Central memory CD8-positive, alpha-beta T cell (primary cell): Measurements from ENCODE around the gene MAGI1.

Source experiments
- ATAC-seq: fragments of 150-1000 bp; cut with Tn5 transposase; replicated peaks from 2 replicates; pipeline ENCODE4 v1.10.0; 2022; ENCODE audit warnings: mild to moderate bottlenecking, moderate FRiP score, moderate number of reproducible peaks; ENCODE audit not compliant: poor library complexity, severe bottlenecking; ENCODE audit errors: extremely low read depth
- DNase-seq, 2 donors: peaks; one replicate each; pipeline ENCODE4 v3.0.0; 2021; ENCODE audit warnings: low spot score in 2 of 2
- H3K27ac Mint-ChIP-seq: one replicate; pipeline ENCODE4 v1.8.0; 2022; ENCODE audit warnings: low read depth, mild to moderate bottlenecking, moderate library complexity, mixed read lengths
- H3K27me3 Mint-ChIP-seq: one replicate; pipeline ENCODE4 v1.8.0; 2022; ENCODE audit warnings: mixed read lengths
- H3K36me3 Mint-ChIP-seq: one replicate; pipeline ENCODE4 v1.8.0; 2022; ENCODE audit warnings: mild to moderate bottlenecking, moderate library complexity, mixed read lengths; ENCODE audit not compliant: insufficient read depth
- H3K4me1 Mint-ChIP-seq: one replicate; pipeline ENCODE4 v1.8.0; 2022; ENCODE audit warnings: mixed read lengths
- H3K4me3 Mint-ChIP-seq: one replicate; pipeline ENCODE4 v1.8.0; 2022; ENCODE audit warnings: mild to moderate bottlenecking, moderate library complexity, mixed read lengths
- H3K9me3 Mint-ChIP-seq: one replicate; pipeline ENCODE4 v1.8.0; 2022; ENCODE audit warnings: mixed read lengths

MAGI1 gene

DNA sequence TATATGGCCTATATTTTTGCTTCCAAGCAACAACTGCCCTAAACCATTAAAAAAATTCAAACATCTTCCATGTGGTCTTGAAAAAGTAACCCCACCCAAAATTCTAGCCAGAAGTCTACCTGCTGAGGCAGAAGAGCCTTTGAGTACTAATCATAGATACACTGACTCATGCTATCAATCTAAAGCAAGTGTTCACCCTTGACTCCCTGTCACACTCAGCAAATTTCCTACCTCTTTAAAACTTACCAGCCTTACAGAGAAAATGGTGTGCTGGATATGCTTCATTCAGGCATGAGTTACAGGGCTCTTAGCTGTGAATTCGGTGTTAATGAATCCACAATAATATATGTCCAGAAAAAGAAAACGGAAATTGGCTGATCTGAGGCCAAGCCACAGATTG is 373.8 kb downstream of the MAGI1 start:
- H3K27me3 Mint-ChIP-seq, result no peaks in the 10 kb centered on the region
- H3K9me3 Mint-ChIP-seq, result peaks cover 5% of the 10 kb centered on the region
- no peaks in the 10 kb centered on the region for H3K36me3 Mint-ChIP-seq
- no peak overlapping the region for H3K27ac Mint-ChIP-seq
- no peaks in the 10 kb centered on the region for H3K4me1 Mint-ChIP-seq
- DNase-seq (no peak), ATAC-seq (no peak)
- H3K4me3 Mint-ChIP-seq, result no peak overlapping the region

DNA sequence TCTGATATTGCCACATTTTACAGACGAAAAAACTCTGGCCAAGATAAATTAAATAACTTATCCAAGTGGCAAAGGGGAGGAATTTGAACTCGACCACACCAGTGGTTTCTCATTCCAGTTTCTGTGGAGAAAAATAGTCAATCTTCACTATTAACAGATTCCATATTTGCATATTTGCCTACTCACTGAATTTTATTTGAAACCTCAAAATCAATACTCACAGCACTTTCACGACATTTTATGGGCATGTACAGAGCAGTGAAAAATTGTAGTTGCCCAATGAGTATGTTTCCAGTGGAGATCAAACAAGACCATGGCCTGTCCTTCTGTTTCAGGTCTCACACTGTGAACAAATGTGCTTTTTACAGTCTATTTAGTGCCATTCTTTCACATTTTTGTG is 374.3 kb downstream of the MAGI1 start:
- peaks cover 5% of the 10 kb centered on the region for H3K9me3 Mint-ChIP-seq
- ATAC-seq (no peak), DNase-seq (no peak)
- H3K27ac Mint-ChIP-seq, result no peak overlapping the region
- H3K36me3 Mint-ChIP-seq, result no peaks in the 10 kb centered on the region
- no peaks in the 10 kb centered on the region for H3K27me3 Mint-ChIP-seq
- no peaks in the 10 kb centered on the region for H3K4me1 Mint-ChIP-seq
- H3K4me3 Mint-ChIP-seq, result no peak overlapping the region

DNA sequence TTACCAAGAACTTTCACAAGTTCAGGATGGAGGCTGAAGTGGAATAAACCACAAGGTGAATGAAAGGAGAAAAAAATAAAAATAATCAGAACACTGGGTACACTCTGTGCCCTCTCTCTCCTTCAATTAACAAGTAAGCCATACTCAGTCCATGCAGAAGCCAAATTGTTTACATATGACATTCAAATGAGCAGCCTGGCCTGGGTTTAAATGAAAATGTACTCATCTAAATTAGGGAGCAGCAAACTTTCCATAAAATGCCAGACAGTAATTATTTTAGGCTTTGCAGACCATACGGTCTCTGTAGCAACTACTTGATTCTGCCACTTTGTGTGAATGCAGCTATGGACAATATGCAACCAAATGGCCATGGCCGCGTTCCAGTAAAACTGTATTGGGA is 376.6 kb downstream of the MAGI1 start:
- H3K27ac Mint-ChIP-seq, result no peak overlapping the region
- H3K4me3 Mint-ChIP-seq, result no peak overlapping the region
- H3K36me3 Mint-ChIP-seq, result no peaks in the 10 kb centered on the region
- no peaks in the 10 kb centered on the region for H3K27me3 Mint-ChIP-seq
- ATAC-seq, result no peak
- peaks cover 5% of the 10 kb centered on the region for H3K9me3 Mint-ChIP-seq
- H3K4me1 Mint-ChIP-seq, result no peaks in the 10 kb centered on the region
- DNase-seq, result no peak

DNA sequence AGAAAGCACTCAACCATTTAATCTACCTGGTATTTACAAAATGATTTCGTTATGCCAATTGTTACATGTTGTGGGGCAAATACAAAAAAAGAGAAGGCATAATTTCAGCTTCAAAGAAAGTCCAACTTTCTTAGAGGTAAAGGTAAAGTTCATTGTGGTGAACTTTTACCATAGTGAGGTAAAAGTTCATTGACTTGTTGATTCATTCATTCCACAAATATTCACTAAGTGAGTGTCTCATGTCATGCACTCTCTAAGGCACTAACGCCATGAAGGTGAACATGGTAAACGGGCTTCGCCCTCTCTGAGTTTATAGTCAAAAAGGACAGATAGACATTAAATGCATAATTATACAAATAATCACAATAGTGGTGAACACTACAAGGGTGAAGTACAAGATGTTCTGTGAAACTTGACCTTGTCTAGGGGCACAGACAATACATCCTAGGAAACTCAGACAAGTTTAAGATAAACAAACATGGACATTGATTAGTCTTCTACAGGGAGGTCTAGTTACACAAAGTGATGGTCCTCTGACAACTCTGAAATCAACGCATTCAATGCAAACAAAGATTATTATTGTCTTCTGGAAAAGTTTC is 378.6 kb downstream of the MAGI1 start:
- Mint-ChIP-seq H3K27me3 (no peaks in the 10 kb centered on the region), H3K36me3 (no peaks in the 10 kb centered on the region), H3K27ac (no peak overlapping the region), H3K9me3 (no peaks in the 10 kb centered on the region), H3K4me1 (no peaks in the 10 kb centered on the region), H3K4me3 (no peak overlapping the region)
- no peak for DNase-seq
- no peak for ATAC-seq

DNA sequence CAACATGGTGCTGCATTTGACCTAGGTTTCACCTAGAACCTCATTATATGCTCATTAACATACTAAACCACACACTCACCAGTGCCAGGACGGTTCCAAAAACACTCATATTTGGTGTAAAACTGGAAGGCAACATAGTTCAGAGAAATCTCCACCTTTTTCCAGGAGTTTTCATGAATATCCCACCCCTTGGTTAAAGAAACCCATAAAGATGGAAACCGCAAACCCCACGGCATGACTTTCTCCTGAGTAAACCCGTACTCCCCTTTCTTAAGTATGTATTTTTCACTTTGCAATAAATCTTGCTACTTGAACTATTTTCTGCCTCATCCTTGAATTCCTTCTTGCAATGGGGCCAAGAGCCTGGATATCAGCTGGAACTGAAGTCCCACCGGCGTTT is 379.3 kb downstream of the MAGI1 start:
- ATAC-seq (no peak), DNase-seq (no peak)
- no peak overlapping the region for H3K27ac Mint-ChIP-seq
- H3K4me1 Mint-ChIP-seq, result no peaks in the 10 kb centered on the region
- H3K27me3 Mint-ChIP-seq, result no peaks in the 10 kb centered on the region
- no peaks in the 10 kb centered on the region for H3K9me3 Mint-ChIP-seq
- no peaks in the 10 kb centered on the region for H3K36me3 Mint-ChIP-seq
- H3K4me3 Mint-ChIP-seq, result no peak overlapping the region

DNA sequence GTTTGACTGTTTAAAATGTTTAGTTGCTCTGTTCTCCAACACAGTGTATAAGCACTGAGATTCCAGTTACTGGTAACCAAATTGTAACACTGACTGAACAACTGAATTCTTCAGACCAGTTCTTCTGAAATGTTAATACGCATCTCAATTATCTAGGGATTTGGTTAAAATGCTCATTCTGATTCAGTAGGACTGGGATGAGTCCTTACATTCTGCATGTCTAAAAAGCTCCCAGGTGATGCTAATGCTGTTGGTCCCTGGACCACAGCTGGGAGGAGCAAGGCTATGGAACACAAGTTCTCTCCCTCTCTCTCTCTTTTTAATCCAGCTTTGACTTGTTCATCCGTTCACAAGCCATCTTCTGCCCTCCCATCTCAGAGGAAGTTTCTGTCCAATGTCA is 380.3 kb downstream of the MAGI1 start:
- Mint-ChIP-seq H3K36me3 (no peaks in the 10 kb centered on the region), H3K4me1 (no peaks in the 10 kb centered on the region), H3K27ac (no peak overlapping the region), H3K9me3 (no peaks in the 10 kb centered on the region), H3K27me3 (no peaks in the 10 kb centered on the region), H3K4me3 (no peak overlapping the region)
- ATAC-seq, result no peak
- DNase-seq, result no peak

DNA sequence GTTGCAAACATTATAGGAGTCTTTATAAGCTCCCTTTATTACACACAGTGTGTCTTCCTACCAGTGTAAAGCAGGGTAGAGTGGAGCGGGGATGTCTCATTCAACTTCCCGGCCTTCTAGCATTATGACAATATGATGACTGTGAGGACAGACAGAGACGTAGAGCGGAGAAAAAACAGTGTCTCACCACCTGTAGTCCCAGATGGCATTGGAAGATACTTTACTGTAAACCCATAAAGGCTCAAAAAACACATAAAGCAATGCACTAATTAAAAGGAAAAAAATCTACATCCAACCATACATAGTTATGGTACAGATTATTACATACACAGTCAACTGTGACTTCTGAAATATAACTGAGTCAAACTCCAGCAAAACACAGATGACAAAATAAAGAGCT is 383.7 kb downstream of the MAGI1 start:
- H3K27me3 Mint-ChIP-seq, result no peaks in the 10 kb centered on the region
- H3K4me3 Mint-ChIP-seq, result no peak overlapping the region
- DNase-seq, result no peak
- ATAC-seq, result no peak
- H3K27ac Mint-ChIP-seq, result no peak overlapping the region
- peaks cover 8% of the 10 kb centered on the region for H3K9me3 Mint-ChIP-seq
- no peaks in the 10 kb centered on the region for H3K4me1 Mint-ChIP-seq
- no peaks in the 10 kb centered on the region for H3K36me3 Mint-ChIP-seq

DNA sequence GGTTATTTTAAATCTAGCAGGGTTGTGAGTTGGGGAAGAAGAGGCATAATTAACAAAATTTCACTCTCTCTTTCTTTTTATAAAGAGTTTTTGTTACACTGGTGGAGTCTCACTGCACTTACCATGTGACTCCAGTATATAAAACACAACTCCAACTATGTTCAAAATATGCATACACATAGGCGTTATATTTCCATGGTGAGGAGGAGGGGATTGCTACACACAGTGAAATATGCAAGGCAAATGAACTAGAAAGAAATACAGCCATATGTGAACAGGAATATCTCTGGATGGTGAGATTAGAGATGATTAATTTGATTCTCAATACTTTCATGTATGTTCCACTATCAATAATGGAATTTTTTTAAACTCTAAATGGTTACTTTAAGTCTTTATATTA is 385.0 kb downstream of the MAGI1 start:
- no peaks in the 10 kb centered on the region for H3K27me3 Mint-ChIP-seq
- H3K27ac Mint-ChIP-seq, result no peak overlapping the region
- no peak for ATAC-seq
- no peak overlapping the region for H3K4me3 Mint-ChIP-seq
- DNase-seq, result no peak
- no peaks in the 10 kb centered on the region for H3K36me3 Mint-ChIP-seq
- H3K4me1 Mint-ChIP-seq, result no peaks in the 10 kb centered on the region
- H3K9me3 Mint-ChIP-seq, result peaks cover 8% of the 10 kb centered on the region

DNA sequence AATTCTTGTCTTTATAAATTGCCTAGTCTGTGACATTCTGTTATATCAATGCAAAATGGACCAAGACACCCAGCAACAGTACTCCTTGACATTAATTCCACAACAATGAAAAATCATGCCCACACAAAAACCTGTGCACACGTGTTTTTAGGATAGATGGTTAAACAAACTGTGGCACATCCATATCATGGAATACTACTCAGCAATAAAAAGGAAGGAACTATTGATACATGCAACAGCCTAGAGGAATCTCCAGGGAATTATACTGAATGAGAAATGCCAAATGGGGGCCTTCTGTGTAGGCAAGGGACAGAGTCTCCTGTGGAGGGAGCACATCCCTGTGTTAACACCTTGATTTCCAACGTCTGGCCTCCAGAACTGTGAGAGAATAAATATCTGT is 388.5 kb downstream of the MAGI1 start:
- Mint-ChIP-seq H3K4me1 (no peaks in the 10 kb centered on the region), H3K4me3 (no peak overlapping the region), H3K27ac (no peak overlapping the region), H3K27me3 (no peaks in the 10 kb centered on the region), H3K9me3 (peaks cover 8% of the 10 kb centered on the region), H3K36me3 (no peaks in the 10 kb centered on the region)
- no peak for ATAC-seq
- DNase-seq, result no peak

DNA sequence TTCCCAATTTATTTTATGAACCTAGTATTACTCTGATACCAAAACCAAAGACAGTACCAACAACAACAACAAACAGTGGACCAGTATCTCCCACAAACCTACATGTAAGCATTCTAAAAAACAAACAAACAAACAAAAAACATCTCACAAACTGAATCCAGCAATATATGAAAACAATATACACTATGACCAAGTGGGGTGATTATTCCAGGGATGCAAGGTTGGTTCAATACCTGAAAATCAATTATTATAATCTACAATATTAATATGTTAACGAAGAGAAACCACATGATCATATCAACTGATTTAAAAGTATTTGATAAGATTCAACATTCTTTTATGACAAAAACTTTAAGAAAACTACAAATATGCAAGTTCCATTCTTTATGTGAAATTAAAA is 391.3 kb downstream of the MAGI1 start:
- H3K9me3 Mint-ChIP-seq, result peaks cover 17% of the 10 kb centered on the region

DNA sequence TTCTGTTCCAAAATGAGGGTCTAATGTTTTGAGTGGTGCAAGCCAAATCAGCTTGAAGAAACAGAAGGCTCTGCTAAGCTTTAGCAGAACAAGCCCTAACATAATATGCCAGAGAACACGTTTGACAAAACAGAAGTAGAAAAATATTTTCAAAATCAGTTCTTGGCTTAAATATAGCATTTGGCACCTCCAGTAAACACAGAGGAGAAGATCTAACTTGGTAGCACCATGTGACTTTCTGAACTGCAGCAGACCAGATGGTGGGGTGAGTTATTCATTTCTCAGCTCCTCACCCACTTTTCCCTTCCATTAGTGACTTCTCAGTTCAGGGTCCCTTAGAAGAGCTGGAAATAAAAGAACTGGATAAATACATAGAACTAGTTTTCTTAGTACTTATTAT is 395.8 kb downstream of the MAGI1 start:
- peaks cover 2% of the 10 kb centered on the region for H3K36me3 Mint-ChIP-seq
- no peak for ATAC-seq
- no peak overlapping the region for H3K4me3 Mint-ChIP-seq

More for the DNA sequence above, 391.3 kb downstream of the MAGI1 start:
- H3K36me3 Mint-ChIP-seq, result peaks cover 2% of the 10 kb centered on the region
- no peaks in the 10 kb centered on the region for H3K4me1 Mint-ChIP-seq
- H3K27ac Mint-ChIP-seq, result no peak overlapping the region
- no peaks in the 10 kb centered on the region for H3K27me3 Mint-ChIP-seq
- DNase-seq (no peak), ATAC-seq (no peak)
- no peak overlapping the region for H3K4me3 Mint-ChIP-seq

DNA sequence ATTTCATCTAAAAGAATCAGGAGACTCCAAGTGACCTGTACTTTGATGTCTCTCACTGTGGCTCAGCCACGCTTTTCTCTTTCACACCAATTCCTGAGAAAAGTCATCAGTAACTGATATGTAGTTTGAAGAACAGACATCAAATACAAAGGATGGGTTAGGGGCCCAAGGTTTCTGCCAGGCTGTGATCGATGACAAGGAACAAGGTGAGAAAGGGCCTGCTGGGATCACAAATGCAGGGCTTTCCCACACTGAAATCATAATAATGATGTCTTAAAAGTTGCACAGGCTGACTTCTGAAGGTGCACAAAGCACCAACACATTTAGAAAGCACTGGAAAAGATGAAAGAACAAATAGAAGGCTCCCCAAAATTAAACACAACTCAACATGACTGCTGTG is 396.9 kb downstream of the MAGI1 start:
- H3K36me3 Mint-ChIP-seq, result peaks cover 2% of the 10 kb centered on the region
- H3K4me1 Mint-ChIP-seq, result no peaks in the 10 kb centered on the region
- no peak for DNase-seq
- no peak overlapping the region for H3K4me3 Mint-ChIP-seq
- H3K9me3 Mint-ChIP-seq, result peaks cover 15% of the 10 kb centered on the region
- H3K27me3 Mint-ChIP-seq, result no peaks in the 10 kb centered on the region
- H3K27ac Mint-ChIP-seq, result no peak overlapping the region
- ATAC-seq, result no peak

More for the DNA sequence above, 395.8 kb downstream of the MAGI1 start:
- H3K27me3 Mint-ChIP-seq, result no peaks in the 10 kb centered on the region
- H3K27ac Mint-ChIP-seq, result no peak overlapping the region
- no peak for DNase-seq
- peaks cover 15% of the 10 kb centered on the region for H3K9me3 Mint-ChIP-seq
- H3K4me1 Mint-ChIP-seq, result no peaks in the 10 kb centered on the region

DNA sequence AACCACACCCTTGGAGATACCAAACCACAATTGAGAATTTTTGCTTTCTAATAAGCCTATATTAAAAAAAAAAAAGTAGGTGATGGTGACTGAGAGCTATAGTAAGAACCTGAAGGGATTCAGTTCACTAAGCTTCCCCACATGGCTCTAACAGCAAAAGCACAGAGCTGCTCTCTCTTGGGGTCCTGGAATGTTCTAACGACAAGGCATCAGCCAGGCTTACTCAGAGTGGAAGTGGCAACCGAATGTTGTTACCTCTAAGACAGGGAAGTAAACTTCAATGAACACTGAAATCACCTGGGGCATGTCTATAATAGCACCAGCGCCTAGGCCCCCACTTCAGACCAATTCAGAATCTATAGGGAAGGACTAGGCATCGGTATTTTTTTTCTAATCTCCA is 397.7 kb downstream of the MAGI1 start:
- H3K27me3 Mint-ChIP-seq, result no peaks in the 10 kb centered on the region
- no peak overlapping the region for H3K4me3 Mint-ChIP-seq
- no peak for ATAC-seq

DNA sequence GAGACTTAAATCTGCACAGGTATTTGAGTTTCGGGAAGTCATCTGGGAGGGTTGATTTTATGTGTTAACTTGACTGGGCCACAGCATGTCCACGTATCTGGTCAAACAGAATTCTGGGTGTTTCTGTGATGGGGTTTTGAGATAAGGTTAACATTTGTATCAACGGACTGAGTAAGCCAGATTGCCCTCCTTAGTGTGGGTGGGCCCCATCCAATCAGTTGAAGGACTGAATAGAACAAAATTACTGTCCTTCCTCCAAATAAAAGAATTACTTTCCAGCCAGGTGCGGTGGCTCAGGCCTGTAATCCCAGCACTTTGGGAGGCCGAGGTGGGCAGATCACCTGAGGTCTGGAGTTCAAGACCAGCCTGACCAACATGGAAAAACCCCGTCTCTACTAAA is 399.3 kb downstream of the MAGI1 start:
- peaks cover 2% of the 10 kb centered on the region for H3K36me3 Mint-ChIP-seq
- no peak overlapping the region for H3K4me3 Mint-ChIP-seq
- no peak for ATAC-seq
- H3K27ac Mint-ChIP-seq, result no peak overlapping the region
- no peaks in the 10 kb centered on the region for H3K4me1 Mint-ChIP-seq
- H3K27me3 Mint-ChIP-seq, result no peaks in the 10 kb centered on the region
- peaks cover 14% of the 10 kb centered on the region for H3K9me3 Mint-ChIP-seq
- no peak for DNase-seq

More for the DNA sequence above, 397.7 kb downstream of the MAGI1 start:
- Mint-ChIP-seq H3K36me3 (peaks cover 2% of the 10 kb centered on the region), H3K27ac (no peak overlapping the region), H3K4me1 (no peaks in the 10 kb centered on the region), H3K9me3 (peaks cover 15% of the 10 kb centered on the region)
- no peak for DNase-seq
